Measurements from ENCODE around the gene INF2.

GRCh38 chr14:104665114-104665656 is 24.2 kb upstream of the INF2 start:
- TF ChIP-seq EZH2 (IDR thresholded peaks at IDR 0.05; ENCODE audit: borderline replicate concordance, low read length): no peak
- no peak for TF ChIP-seq CTCF (conservative IDR thresholded peaks at IDR 0.05 in 1 of 2, IDR thresholded peaks at IDR 0.05 in 1 of 2; ENCODE audit: extremely low read depth in 1 of 2, insufficient read depth in 1 of 2, low read depth in 1 of 2, low read length in 2 of 2)

All from mammary epithelial cell (primary cell).